Sigmoid colon (tissue), 7 donors: ENCODE results near the gene CUEDC1. TPM values are rescaled to one million over a fixed set of nuclear protein-coding genes. Genes with fewer than 3 reads are reported as not detected.

Experiments
- DNase-seq: peaks from one replicate; pipeline ENCODE4 v3.0.0-alpha.2; 2019
- H3K27ac ChIP-seq, 4 donors: fragments of 200-600 bp; sonication (generic); one replicate each; pipeline ENCODE4 v1.5.1; 2016 to 2019; ENCODE audit warnings: mild to moderate bottlenecking in 1 of 4
- H3K27me3 ChIP-seq, 3 donors: fragments of 200-600 bp; sonication (generic); one replicate each; pipeline ENCODE4 v1.5.1; 2019; ENCODE audit warnings: mild to moderate bottlenecking in 1 of 3
- H3K36me3 ChIP-seq, 4 donors: fragments of 200-600 bp; sonication (generic); one replicate each; pipeline ENCODE4 v1.5.1; 2016 to 2019
- H3K4me1 ChIP-seq, 4 donors: fragments of 200-600 bp; sonication (generic); one replicate each; pipeline ENCODE4 v1.5.1; 2017 to 2019
- H3K4me3 ChIP-seq, 4 donors: fragments of 200-600 bp; sonication (generic); one replicate each; pipeline ENCODE4 v1.5.1; 2017 to 2019; ENCODE audit warnings: mild to moderate bottlenecking in 2 of 4, moderate library complexity in 1 of 4
- H3K9me3 ChIP-seq, 4 donors: fragments of 200-600 bp in 3 of 4; sonication (generic) in 3 of 4; one replicate each; pipeline versions ENCODE4 v1.5.1 to v1.6.1; 2013 to 2019
- CTCF ChIP-seq, 4 experiments: fragments of 450-650 bp in 3 of 4; fragments of 200-600 bp in 1 of 4; IDR thresholded peaks; one replicate each; pipeline ENCODE4 v1.5.1; 2016 to 2019; ENCODE audit warnings: antibody characterized with exemption in 4 of 4, mild to moderate bottlenecking in 3 of 4, moderate library complexity in 2 of 4
- EP300 ChIP-seq, 4 donors: sonication (generic); formaldehyde crosslinking; IDR thresholded peaks; one replicate each; pipeline ENCODE4 v1.6.1; 2017; ENCODE audit warnings: antibody characterized with exemption in 4 of 4
- POLR2A ChIP-seq, 2 donors: fragments of 450-650 bp; IDR thresholded peaks; one replicate each; pipeline ENCODE4 v1.6.1; 2016; ENCODE audit warnings: antibody characterized with exemption in 2 of 2, mild to moderate bottlenecking in 2 of 2, moderate library complexity in 2 of 2
- POLR2AphosphoS5 ChIP-seq, 4 donors: sonication (generic); formaldehyde crosslinking; IDR thresholded peaks; one replicate each; pipeline ENCODE4 v1.6.1; 2017; ENCODE audit warnings: antibody characterized with exemption in 4 of 4
- WGBS, 2 donors: extraction: QIAGEN DNeasy Blood & Tissue Kit; methylation state at CpG; one replicate each; pipeline ENCODE4 v1.1.7; 2013; 5-methylcytosine and 5-hydroxymethylcytosine counted together
- intact Hi-C: fragments of 100-400 bp; cut with DNase I; formaldehyde crosslinking; loops from one replicate; pipeline ENCODE4 v1.15.1; 2023
- polyA plus RNA-seq, 3 donors: library from polyadenylated mRNA; stranded (reverse); fragments of 200-250 nt; gene quantifications; one replicate each; pipeline ENCODE4 v1.2.3, GENCODE V29; 2013
- total RNA-seq, 4 donors: library from RNA; depleted of rRNA; stranded (reverse); fragments of >200 nt; gene quantifications; one replicate each; pipeline ENCODE4 v1.1.0, GENCODE V29; 2016
- donor health status: healthy with polysubstance abuse.
- donor health status: Bipolar disorder and iron deficiency.
- donor health status: healthy.

The CUEDC1 gene
- total and polyA plus RNA-seq, 7 donors: 3.0 to 64.0 (median 29.5) TPM

- no peak for TF ChIP-seq POLR2AphosphoS5 (IDR thresholded peaks at IDR 0.05)
- no peak for TF ChIP-seq CTCF (IDR thresholded peaks at IDR 0.05)
- no peak for TF ChIP-seq EP300 (IDR thresholded peaks at IDR 0.05)
- TF ChIP-seq POLR2A (IDR thresholded peaks at IDR 0.05): no peak
- no peaks in the 10 kb centered on the region for H3K9me3 ChIP-seq
- no peaks in the 10 kb centered on the region for H3K36me3 ChIP-seq
- H3K4me1 ChIP-seq: no peaks in the 10 kb centered on the region
- 90 to 93% methylated on average over 5 of the region's 5 CpGs for WGBS, 2 donors
- no peak overlapping the region for H3K4me3 ChIP-seq
- no peak overlapping the region for H3K27ac ChIP-seq
- H3K27me3 ChIP-seq: no peaks in the 10 kb centered on the region
- intact Hi-C loops: no loop called here
- no peak for DNase-seq
Measured at GRCh38 chr17:57819867-57820266, 135.3 kb downstream of the CUEDC1 start.

GRCh38 chr17:57819285-57819684 is 135.9 kb downstream of the CUEDC1 start:
- no peaks in the 10 kb centered on the region for H3K27me3 ChIP-seq
- H3K4me3 ChIP-seq: no peak overlapping the region
- DNase-seq: no peak
- intact Hi-C loops: no loop called here
- no peaks in the 10 kb centered on the region for H3K4me1 ChIP-seq
- TF ChIP-seq POLR2A (IDR thresholded peaks at IDR 0.05): no peak
- no peak for TF ChIP-seq POLR2AphosphoS5 (IDR thresholded peaks at IDR 0.05)
- TF ChIP-seq EP300 (IDR thresholded peaks at IDR 0.05): no peak
- no peak for TF ChIP-seq CTCF (IDR thresholded peaks at IDR 0.05)
- no peak overlapping the region for H3K27ac ChIP-seq
- WGBS, 2 donors: 85 to 89% methylated on average over 2 of the region's 2 CpGs
- H3K36me3 ChIP-seq: no peaks in the 10 kb centered on the region
- H3K9me3 ChIP-seq: no peaks in the 10 kb centered on the region

- DNase-seq: no peak
- Histone ChIP-seq H3K27ac (no peak overlapping the region), H3K9me3 (no peaks in the 10 kb centered on the region), H3K27me3 (no peaks in the 10 kb centered on the region), H3K36me3 (no peaks in the 10 kb centered on the region), H3K4me1 (no peaks in the 10 kb centered on the region), H3K4me3 (no peak overlapping the region)
- intact Hi-C loops: no loop called here
- 83 to 84% methylated on average over 9 of the region's 9 CpGs for WGBS, 2 donors
- TF ChIP-seq EP300 (IDR thresholded peaks at IDR 0.05) (no peak), CTCF (IDR thresholded peaks at IDR 0.05) (no peak), POLR2AphosphoS5 (IDR thresholded peaks at IDR 0.05) (no peak), POLR2A (IDR thresholded peaks at IDR 0.05) (no peak)
Measured at GRCh38 chr17:57818066-57818465, 137.1 kb downstream of the CUEDC1 start.

GRCh38 chr17:57817299-57817698 is 137.9 kb downstream of the CUEDC1 start:
- WGBS, 2 donors: 86 to 87% methylated on average over 4 of the region's 4 CpGs
- no peak overlapping the region for H3K27ac ChIP-seq
- no peaks in the 10 kb centered on the region for H3K4me1 ChIP-seq
- no peak overlapping the region for H3K4me3 ChIP-seq
- DNase-seq: no peak
- no peaks in the 10 kb centered on the region for H3K9me3 ChIP-seq
- intact Hi-C loops: no loop called here
- no peaks in the 10 kb centered on the region for H3K27me3 ChIP-seq
- no peaks in the 10 kb centered on the region for H3K36me3 ChIP-seq
- TF ChIP-seq EP300 (IDR thresholded peaks at IDR 0.05) (no peak), CTCF (IDR thresholded peaks at IDR 0.05) (no peak), POLR2A (IDR thresholded peaks at IDR 0.05) (no peak), POLR2AphosphoS5 (IDR thresholded peaks at IDR 0.05) (no peak)

- intact Hi-C loops: no loop called here
- Histone ChIP-seq H3K9me3 (no peaks in the 10 kb centered on the region), H3K4me3 (no peak overlapping the region), H3K27ac (no peak overlapping the region), H3K27me3 (no peaks in the 10 kb centered on the region), H3K4me1 (peaks cover 0 to 19% (median 16%) of the 10 kb centered on the region in 4 donors), H3K36me3 (no peaks in the 10 kb centered on the region)
- DNase-seq: no peak
- 72 to 85% methylated on average over 1 of the region's 1 CpG for WGBS, 2 donors
- TF ChIP-seq EP300 (IDR thresholded peaks at IDR 0.05) (no peak), CTCF (IDR thresholded peaks at IDR 0.05) (no peak), POLR2AphosphoS5 (IDR thresholded peaks at IDR 0.05) (no peak), POLR2A (IDR thresholded peaks at IDR 0.05) (no peak)
Measured at GRCh38 chr17:57814421-57814820, 140.8 kb downstream of the CUEDC1 start.
